Dendritic cell treated with granulocyte-macrophage colony-stimulating factor and Interleukin-4, amounts not matched to agents 40 ng/mL and 50 ng/mL, for 4 days (primary cell): ENCODE results near the gene LDLRAD4.

Source experiments
- H3K27ac Mint-ChIP-seq: one replicate; pipeline ENCODE4 v1.8.0; 2022; ENCODE audit warnings: mild to moderate bottlenecking, mixed read lengths
- H3K27me3 Mint-ChIP-seq: one replicate; pipeline ENCODE4 v1.8.0; 2022; ENCODE audit warnings: mild to moderate bottlenecking, mixed read lengths
- H3K36me3 Mint-ChIP-seq: one replicate; pipeline ENCODE4 v1.8.0; 2022; ENCODE audit warnings: low read depth, mixed read lengths
- H3K4me1 Mint-ChIP-seq: one replicate; pipeline ENCODE4 v1.8.0; 2022; ENCODE audit warnings: low read depth, mixed read lengths
- H3K4me3 Mint-ChIP-seq: one replicate; pipeline ENCODE4 v1.8.0; 2022; ENCODE audit warnings: mild to moderate bottlenecking, moderate library complexity, mixed read lengths
- H3K9me3 Mint-ChIP-seq: one replicate; pipeline ENCODE4 v1.8.0; 2022; ENCODE audit warnings: mixed read lengths
- intact Hi-C: fragments of 100-400 bp; cut with micrococcal nuclease; formaldehyde crosslinking; loops from one replicate; pipeline ENCODE4 v1.15.0; 2022

The LDLRAD4 gene

DNA sequence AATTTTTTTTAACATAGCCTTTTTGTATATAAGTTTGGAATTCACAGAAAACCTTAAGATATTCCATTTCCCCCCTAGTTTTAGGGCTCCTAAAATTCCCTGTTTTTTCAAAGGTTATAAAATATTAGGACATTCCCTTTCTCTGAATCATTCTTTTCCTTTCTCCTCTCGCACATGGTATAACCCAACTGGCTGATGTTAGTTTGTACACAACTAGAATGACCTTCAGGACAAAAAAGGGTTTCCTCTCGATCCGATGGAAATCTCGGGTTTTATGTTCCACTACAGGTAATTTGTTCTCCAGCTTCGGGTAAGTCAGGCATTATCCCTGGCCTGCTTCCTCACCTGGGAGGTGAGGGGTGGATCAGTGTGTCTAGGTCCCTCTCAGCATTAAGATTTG is 215.1 kb downstream of the LDLRAD4 start:
- peaks cover 21% of the 10 kb centered on the region for H3K36me3 Mint-ChIP-seq
- no peak overlapping the region for H3K4me3 Mint-ChIP-seq
- no peak overlapping the region for H3K27ac Mint-ChIP-seq
- no peaks in the 10 kb centered on the region for H3K9me3 Mint-ChIP-seq
- intact Hi-C loops = no loop called here
- no peaks in the 10 kb centered on the region for H3K27me3 Mint-ChIP-seq
- H3K4me1 Mint-ChIP-seq = peaks cover 27% of the 10 kb centered on the region

DNA sequence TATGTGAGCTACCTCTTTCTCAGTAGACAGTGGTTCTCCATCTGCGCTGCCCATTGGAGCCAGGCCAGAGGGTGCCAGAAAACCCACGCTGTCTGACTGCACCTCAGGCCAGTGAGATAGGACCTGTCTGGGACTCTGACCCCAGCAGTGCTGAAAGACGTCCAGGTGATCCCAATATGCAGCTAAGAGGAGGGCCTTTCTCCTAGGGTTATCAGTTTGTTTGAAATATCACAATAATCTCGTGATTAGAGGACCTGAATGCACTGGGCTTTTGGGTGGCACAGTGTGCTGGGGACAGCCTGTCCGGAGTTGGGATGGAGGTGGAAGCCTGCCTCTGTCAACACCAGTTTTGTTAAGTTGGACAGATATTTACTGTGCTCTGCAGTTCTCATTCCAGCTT is 216.3 kb downstream of the LDLRAD4 start:
- Mint-ChIP-seq H3K36me3 (peaks cover 28% of the 10 kb centered on the region), H3K4me1 (peaks cover 27% of the 10 kb centered on the region), H3K27ac (no peak overlapping the region), H3K27me3 (no peaks in the 10 kb centered on the region), H3K9me3 (no peaks in the 10 kb centered on the region), H3K4me3 (no peak overlapping the region)
- intact Hi-C loops = no loop called here

DNA sequence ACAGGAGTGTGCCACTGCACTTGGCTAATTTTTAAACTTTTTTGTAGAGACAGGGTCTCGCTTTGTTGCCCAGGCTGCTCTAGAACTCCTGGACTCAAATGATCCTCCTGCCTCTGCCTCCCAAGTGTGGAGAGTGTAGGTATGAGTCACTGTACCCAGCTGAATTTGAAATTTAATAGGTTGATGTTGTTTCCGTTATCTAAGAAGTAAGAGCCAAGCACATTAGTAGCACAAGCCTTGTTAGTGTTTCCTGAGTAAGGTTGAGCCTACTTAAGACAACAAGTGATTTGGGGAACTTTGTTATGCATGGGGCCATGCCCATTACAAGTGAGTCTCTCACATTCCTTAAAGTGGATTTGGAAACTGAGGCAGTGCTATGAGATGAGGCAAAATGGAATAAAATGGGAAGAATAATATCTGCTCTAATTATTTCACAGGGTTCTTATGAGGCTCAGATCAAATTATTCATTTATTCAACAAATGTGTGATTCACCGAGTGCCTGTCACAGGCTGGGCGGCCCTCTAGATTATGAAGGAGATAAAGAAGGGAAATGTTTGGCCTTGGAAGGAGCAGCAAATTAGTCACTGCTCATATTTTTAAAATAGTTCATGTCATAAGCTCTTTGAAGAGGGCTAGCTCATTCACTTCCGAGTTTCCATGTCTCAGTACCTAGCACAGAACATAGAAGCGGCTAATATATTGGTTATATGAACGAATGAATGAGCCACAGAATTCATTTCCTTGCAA is 217.2 kb downstream of the LDLRAD4 start:
- Mint-ChIP-seq H3K27me3 (no peaks in the 10 kb centered on the region), H3K4me3 (no peak overlapping the region), H3K36me3 (peaks cover 37% of the 10 kb centered on the region), H3K4me1 (peaks cover 27% of the 10 kb centered on the region), H3K9me3 (no peaks in the 10 kb centered on the region), H3K27ac (no peak overlapping the region)
- intact Hi-C loops = no loop called here

DNA sequence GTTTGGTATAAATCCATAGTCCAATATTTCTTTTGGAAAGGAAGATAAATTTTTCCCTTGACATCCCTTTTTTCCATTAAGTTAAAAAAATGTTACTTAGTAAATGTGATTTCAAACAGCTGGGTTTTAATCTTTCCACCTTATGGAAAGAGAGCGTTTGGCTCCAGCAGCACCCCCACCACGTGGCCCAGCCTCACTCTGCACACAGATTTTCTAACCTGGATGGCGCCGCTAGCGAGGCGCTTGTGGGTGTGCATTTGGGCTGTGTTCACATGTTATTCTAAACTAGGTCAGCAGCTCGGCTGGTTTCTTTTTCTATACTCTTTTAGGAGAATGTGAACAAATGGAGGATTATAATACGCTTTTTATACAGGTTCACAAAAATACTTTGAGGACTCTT is 218.0 kb downstream of the LDLRAD4 start:
- intact Hi-C loops = no loop called here
- Mint-ChIP-seq H3K9me3 (no peaks in the 10 kb centered on the region), H3K27me3 (no peaks in the 10 kb centered on the region), H3K4me3 (no peak overlapping the region), H3K36me3 (peaks cover 45% of the 10 kb centered on the region), H3K27ac (no peak overlapping the region), H3K4me1 (peaks cover 27% of the 10 kb centered on the region)

DNA sequence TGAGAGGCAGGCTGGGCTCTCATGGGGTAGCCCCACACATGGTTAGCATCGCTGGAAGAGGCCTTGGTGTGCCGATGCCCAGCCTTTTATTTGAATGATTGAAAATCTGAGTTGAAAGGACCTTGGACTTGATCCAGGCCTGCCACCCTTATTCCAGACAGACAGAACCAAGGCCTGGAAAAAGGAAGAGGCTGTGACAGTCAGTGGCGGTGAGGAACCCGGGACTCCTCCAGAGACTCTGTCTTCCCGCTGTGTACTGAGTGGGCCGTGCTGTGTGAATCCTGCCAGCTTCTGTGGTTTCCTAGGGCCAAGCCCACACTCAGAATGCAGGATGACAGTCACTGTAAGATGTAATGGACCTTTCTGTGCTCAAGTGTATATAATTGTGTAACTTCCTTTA is 218.5 kb downstream of the LDLRAD4 start:
- Mint-ChIP-seq H3K9me3 (no peaks in the 10 kb centered on the region), H3K27ac (no peak overlapping the region), H3K4me1 (peaks cover 27% of the 10 kb centered on the region), H3K4me3 (no peak overlapping the region), H3K36me3 (peaks cover 48% of the 10 kb centered on the region), H3K27me3 (no peaks in the 10 kb centered on the region)
- intact Hi-C loops = no loop called here

DNA sequence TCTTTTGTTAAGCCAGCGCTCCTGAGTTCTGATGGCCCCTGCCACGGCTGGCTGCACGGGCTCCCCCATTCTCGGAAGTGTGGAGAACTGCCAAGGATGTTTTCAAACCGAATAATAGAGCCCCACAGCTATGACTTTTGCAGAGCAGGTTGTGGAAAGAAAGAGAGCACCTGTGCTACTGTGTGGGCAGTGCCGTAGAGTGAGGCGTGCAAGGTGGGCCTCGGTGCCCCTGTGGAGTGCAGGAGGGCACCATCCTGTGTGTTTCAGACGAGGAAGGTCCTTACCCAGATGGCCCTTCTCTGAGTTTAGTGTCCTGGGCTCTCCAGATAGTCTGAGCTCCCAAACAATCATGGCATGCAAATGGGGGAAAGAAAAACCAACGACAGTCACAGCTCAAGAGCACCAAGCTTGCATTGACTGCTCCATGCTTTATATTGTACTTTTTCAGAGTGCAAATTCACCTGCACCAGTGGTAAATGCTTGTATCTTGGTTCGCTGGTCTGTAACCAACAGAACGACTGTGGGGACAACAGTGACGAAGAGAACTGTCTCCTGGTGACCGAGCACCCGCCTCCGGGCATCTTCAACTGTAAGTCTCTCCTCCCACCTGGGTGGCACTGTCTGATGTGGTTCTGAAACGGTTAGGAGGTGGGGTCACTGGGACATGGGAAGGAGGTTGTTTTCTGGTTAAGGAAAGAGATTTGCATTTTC is 219.4 kb downstream of the LDLRAD4 start:
- no peak overlapping the region for H3K27ac Mint-ChIP-seq
- no peaks in the 10 kb centered on the region for H3K27me3 Mint-ChIP-seq
- peaks cover 27% of the 10 kb centered on the region for H3K4me1 Mint-ChIP-seq
- intact Hi-C loops = no loop called here
- no peaks in the 10 kb centered on the region for H3K9me3 Mint-ChIP-seq
- peaks cover 54% of the 10 kb centered on the region for H3K36me3 Mint-ChIP-seq
- no peak overlapping the region for H3K4me3 Mint-ChIP-seq

DNA sequence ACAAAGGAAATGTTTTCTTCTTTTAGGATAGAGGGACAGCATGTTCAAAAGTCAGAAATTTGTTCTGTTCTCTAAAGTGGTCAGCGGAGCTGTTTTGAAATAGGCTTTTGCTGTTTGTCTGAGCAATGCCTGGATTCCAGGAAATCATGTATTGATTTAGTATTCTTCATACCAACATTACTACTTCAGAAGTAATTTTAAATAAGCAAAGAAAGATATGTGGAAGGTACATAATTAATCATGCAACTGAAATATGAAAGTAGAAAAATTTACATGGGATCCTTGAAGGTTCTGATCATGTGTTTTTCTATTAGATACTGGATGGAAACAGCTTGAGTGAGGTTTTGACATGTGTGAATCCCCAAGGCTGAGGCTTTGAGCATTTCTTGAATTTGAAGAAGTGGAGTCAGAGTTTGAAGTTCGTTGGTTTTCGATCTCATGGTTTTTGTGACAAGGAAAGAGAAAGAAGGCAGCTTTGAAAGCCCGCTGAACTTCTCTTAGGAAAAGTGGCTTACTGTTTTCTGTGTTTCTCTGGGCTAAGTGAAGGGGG is 220.0 kb downstream of the LDLRAD4 start:
- intact Hi-C loops = no loop called here
- H3K9me3 Mint-ChIP-seq = no peaks in the 10 kb centered on the region

DNA sequence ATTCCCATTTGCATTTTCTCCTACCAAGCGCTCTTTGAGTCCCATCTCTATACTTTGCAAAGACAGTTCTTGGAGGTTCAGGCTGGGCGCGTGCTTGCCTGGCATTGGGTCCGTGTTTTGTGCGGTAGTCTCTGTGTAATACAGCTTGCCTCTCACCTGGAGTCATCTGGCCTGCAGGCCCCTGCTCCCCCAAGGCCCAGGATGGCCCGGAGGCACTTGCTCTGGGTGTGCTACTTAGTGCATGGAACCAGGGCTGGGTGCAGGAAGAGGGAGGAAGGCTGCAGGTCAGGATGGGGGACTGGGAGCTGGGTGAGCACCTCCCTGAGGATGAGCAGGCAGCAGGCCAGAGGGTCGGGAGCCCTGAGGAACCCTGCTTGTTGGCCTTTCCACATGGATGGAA is 220.9 kb downstream of the LDLRAD4 start:
- Mint-ChIP-seq H3K9me3 (no peaks in the 10 kb centered on the region), H3K36me3 (peaks cover 59% of the 10 kb centered on the region), H3K4me1 (peaks cover 27% of the 10 kb centered on the region), H3K27ac (no peak overlapping the region), H3K4me3 (no peak overlapping the region), H3K27me3 (no peaks in the 10 kb centered on the region)
- intact Hi-C loops = no loop called here

More for the DNA sequence above, 220.0 kb downstream of the LDLRAD4 start:
- Mint-ChIP-seq H3K4me3 (no peak overlapping the region), H3K36me3 (peaks cover 60% of the 10 kb centered on the region), H3K4me1 (peaks cover 27% of the 10 kb centered on the region), H3K27ac (no peak overlapping the region), H3K27me3 (no peaks in the 10 kb centered on the region)

DNA sequence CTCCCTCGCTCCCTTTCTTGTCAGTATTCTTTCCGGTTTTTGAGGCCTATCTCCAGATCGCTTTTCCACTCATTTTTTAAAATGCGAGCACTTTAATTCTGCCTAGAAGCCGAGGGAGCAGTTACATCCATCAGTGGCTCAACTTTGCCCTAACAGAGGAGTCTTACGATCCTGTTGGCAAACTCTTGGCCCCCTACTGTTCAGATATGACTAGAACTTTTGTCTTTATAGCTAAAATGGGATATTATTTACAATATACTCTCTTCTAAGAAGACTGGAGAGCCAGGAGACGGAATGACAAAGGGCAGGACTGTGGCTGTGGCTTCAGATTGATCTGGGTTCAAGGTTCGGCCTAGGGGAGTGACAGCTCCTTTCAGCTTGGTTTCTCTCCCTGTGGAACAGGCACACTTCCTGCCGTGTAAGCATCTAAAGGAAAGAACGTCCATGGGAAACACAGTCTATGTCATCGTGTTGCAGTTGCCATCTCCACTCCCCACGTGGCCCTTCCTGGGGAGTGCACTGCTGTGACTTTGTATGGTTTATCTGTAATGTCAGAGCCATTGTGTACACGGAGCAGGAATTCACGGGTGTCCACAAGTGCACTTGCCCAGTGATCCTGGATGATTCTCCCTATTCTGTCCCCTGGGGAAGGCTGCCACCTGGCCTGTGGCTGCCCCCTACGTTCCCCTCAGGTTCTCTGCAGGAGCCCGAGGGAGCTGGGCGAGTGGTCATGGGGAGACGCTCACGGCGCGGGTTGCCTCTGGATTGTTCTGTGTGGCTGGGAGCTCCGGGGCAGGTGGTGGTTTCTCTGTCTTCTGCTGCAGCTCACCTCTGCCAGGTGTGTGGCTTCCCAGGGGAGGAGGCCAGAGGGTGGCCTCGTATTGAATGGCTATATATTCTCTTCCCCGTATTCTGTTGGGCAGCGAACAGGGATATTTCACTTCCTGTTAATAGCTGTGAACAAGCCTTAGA is 222.0 kb downstream of the LDLRAD4 start:
- Mint-ChIP-seq H3K4me1 (peaks cover 27% of the 10 kb centered on the region), H3K9me3 (no peaks in the 10 kb centered on the region), H3K36me3 (peaks cover 59% of the 10 kb centered on the region), H3K4me3 (no peak overlapping the region), H3K27ac (no peak overlapping the region), H3K27me3 (no peaks in the 10 kb centered on the region)
- intact Hi-C loops = no loop called here

DNA sequence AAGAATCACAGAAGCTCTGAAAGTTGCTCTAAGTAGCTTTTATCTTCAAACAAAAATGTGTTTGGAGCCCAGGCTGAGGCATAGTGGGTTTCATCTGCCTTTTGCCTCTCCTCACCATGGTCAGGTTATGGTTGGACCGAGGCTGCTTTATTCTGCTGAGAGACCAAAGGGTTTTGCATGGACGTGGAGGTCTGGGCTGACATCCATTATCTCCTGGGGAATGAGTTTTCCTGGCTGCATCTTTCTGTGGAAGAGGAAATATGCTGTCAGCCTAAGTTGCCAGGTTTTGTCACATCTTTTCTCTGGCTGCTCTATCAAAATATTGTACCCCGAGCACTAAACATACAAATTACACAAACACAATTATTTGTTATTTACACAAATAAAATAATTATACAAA is 223.2 kb downstream of the LDLRAD4 start:
- Mint-ChIP-seq H3K4me3 (no peak overlapping the region), H3K36me3 (peaks cover 59% of the 10 kb centered on the region), H3K27me3 (no peaks in the 10 kb centered on the region), H3K27ac (no peak overlapping the region), H3K9me3 (no peaks in the 10 kb centered on the region), H3K4me1 (peaks cover 18% of the 10 kb centered on the region)
- intact Hi-C loops = no loop called here

DNA sequence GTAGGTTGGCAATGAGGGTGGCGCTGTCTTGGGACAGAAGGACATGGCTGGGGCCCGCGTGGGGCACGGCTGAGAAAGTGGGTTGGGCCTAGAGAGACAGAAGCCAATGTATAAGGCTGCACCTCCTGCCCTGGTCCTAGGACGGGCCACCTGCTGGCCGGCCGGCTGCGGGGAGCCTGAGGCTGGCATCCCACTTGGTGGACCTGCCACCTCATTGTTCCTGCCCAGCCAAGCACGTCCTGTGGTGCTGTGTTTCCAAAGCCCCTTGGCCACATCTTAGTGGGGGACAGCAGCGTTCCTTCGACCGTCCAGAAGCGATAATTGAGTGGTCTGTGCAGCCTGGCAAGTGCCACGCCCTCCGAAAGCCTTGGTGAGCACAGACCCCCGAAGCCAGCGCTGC is 223.9 kb downstream of the LDLRAD4 start:
- H3K36me3 Mint-ChIP-seq = peaks cover 59% of the 10 kb centered on the region
- H3K4me1 Mint-ChIP-seq = peaks cover 11% of the 10 kb centered on the region
- no peak overlapping the region for H3K27ac Mint-ChIP-seq
- H3K27me3 Mint-ChIP-seq = no peaks in the 10 kb centered on the region
- no peak overlapping the region for H3K4me3 Mint-ChIP-seq
- H3K9me3 Mint-ChIP-seq = no peaks in the 10 kb centered on the region
- intact Hi-C loops = no loop called here

DNA sequence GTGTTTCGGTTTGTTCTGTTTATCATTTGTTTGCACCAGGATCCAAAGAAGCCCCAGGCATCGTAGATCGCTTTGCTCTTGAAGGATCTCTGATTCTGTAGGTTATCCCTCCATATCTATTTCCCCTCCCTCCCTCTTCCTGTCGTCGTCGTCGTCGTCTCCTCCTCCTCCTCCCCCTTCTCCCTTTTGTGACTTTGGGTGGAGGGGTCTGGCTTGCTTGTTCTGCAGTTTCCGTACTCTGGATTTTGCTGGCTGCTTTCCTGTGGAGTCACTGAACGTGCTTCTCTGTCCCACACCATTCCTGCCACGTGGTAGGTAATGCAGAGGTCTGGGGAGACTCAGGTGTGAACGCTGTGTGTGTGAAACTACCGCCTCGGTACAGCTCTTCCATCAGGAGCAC is 225.0 kb downstream of the LDLRAD4 start:
- Mint-ChIP-seq H3K27ac (no peak overlapping the region), H3K4me1 (no peaks in the 10 kb centered on the region), H3K4me3 (no peak overlapping the region), H3K27me3 (no peaks in the 10 kb centered on the region), H3K36me3 (peaks cover 55% of the 10 kb centered on the region), H3K9me3 (no peaks in the 10 kb centered on the region)
- intact Hi-C loops = no loop called here

DNA sequence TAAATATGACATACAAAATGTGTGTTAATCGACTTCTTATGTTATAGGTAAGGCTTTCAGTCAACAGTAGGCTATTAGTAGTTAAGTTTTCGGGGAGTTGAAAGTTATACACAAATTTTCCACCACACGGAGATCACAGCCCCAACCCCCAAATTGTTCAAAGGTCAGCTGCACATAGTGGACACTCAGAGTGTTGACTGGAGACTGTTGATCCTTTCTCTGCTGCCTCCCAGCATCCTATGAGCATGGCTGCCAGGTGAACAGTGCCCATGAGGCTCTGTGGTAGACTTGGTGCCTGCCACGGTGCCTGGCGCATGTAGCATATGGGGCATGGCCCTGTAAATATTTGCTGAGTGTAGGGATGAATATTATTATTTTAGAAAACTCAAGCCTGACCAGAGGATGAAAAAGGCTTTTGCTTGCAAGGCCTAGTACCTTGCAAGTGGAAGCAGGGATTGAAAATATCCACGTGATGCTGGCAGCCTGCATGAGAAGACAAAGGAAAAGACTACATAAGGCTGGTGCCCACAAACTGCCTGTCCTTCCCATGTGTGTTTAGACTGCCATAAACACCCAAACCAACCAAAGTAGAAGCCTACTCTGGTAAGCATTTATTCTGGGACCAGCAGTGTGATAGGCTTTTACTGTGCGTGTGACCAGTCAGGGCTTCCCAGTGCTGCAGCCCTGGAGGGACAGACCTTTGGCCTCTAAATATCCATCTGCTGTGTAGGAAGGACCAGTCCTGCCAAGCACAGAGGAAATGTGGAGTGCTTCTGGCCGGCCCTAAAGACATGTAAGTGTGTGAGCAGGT is 226.1 kb downstream of the LDLRAD4 start:
- intact Hi-C loops = no loop called here
- no peak overlapping the region for H3K4me3 Mint-ChIP-seq
- H3K9me3 Mint-ChIP-seq = no peaks in the 10 kb centered on the region
- H3K4me1 Mint-ChIP-seq = peaks cover 1% of the 10 kb centered on the region
- H3K27ac Mint-ChIP-seq = no peak overlapping the region
- peaks cover 46% of the 10 kb centered on the region for H3K36me3 Mint-ChIP-seq
- H3K27me3 Mint-ChIP-seq = no peaks in the 10 kb centered on the region
